HepG2 (cell line): ENCODE measurements around the gene MFRP. TPM values are rescaled to one million over a fixed set of nuclear protein-coding genes. Genes with fewer than 3 reads are reported as not detected.

Experiments used
- AGO1 ChIP-seq: fragments of 200-400 bp; formaldehyde crosslinking; IDR thresholded peaks from 2 replicates; pipeline ENCODE4 v1.6.1; 2017; ENCODE audit warnings: mild to moderate bottlenecking, low read depth, low read length, moderate library complexity; ENCODE audit not compliant: poor library complexity, severe bottlenecking
- ATAD3A ChIP-seq: sonication (generic); formaldehyde crosslinking; IDR thresholded peaks from 2 replicates; pipeline ENCODE4 v1.4.0; 2020; ENCODE audit warnings: missing genetic modification reagents
- CENPT ChIP-seq: sonication (generic); formaldehyde crosslinking; IDR thresholded peaks from 2 replicates; pipeline ENCODE4 v1.8.0; 2022; ENCODE audit warnings: low read depth, mild to moderate bottlenecking, moderate library complexity, missing genetic modification reagents
- ELF4 ChIP-seq: sonication (generic); formaldehyde crosslinking; IDR thresholded peaks from 2 replicates; pipeline ENCODE4 v1.5.0; 2020; ENCODE audit warnings: missing genetic modification reagents, mild to moderate bottlenecking, moderate library complexity, borderline replicate concordance
- ERF ChIP-seq: IDR thresholded peaks from 2 replicates; pipeline ENCODE4 v1.6.1; 2018; ENCODE audit warnings: missing biosample characterization, missing genetic modification reagents
- FOSL2 ChIP-seq: sonication (generic); formaldehyde crosslinking; IDR thresholded peaks from 2 replicates; pipeline ENCODE4 v1.4.0; 2020; ENCODE audit warnings: missing genetic modification reagents
- HIVEP1 ChIP-seq: sonication (generic); formaldehyde crosslinking; IDR thresholded peaks from 2 replicates; pipeline ENCODE4 v1.4.0; 2020; ENCODE audit warnings: mild to moderate bottlenecking, missing genetic modification reagents
- HNRNPUL1 ChIP-seq: fragments of 200-400 bp; formaldehyde crosslinking; IDR thresholded peaks from 2 replicates; pipeline ENCODE4 v1.6.1; 2017; ENCODE audit warnings: low read depth, mild to moderate bottlenecking, low read length, moderate library complexity
- HOXA3 ChIP-seq: sonication (generic); formaldehyde crosslinking; IDR thresholded peaks from 2 replicates; pipeline ENCODE4 v1.5.0; 2020; ENCODE audit warnings: missing genetic modification reagents
- HOXD1 ChIP-seq: sonication (generic); formaldehyde crosslinking; IDR thresholded peaks from 2 replicates; pipeline ENCODE4 v1.5.0; 2020; ENCODE audit warnings: missing genetic modification reagents
- JDP2 ChIP-seq: sonication (generic); formaldehyde crosslinking; IDR thresholded peaks from 2 replicates; pipeline ENCODE4 v1.8.1; 2022; ENCODE audit warnings: missing genetic modification reagents, borderline replicate concordance
- KLF6 ChIP-seq: IDR thresholded peaks from 2 replicates; pipeline ENCODE4 v1.8.0; 2016; ENCODE audit warnings: missing biosample characterization, missing genetic modification reagents
- MED8 ChIP-seq: sonication (generic); formaldehyde crosslinking; IDR thresholded peaks from 2 replicates; pipeline ENCODE4 v1.8.1; 2023; ENCODE audit warnings: mild to moderate bottlenecking, missing genetic modification reagents; ENCODE audit not compliant: insufficient replicate concordance
- RARA ChIP-seq: IDR thresholded peaks from 2 replicates; pipeline ENCODE4 v1.6.1; 2016; ENCODE audit warnings: missing genetic modification reagents, missing compliant biosample characterization
- THAP11 ChIP-seq: IDR thresholded peaks from 2 replicates; pipeline ENCODE4 v1.6.1; 2016; ENCODE audit warnings: missing biosample characterization, missing genetic modification reagents
- U2AF1 ChIP-seq: fragments of 200-400 bp; formaldehyde crosslinking; optimal IDR thresholded peaks from 2 replicates; pipeline ENCODE3; 2017; ENCODE audit warnings: mild to moderate bottlenecking, low read depth, low read length
- UBTF ChIP-seq: sonication (generic); formaldehyde crosslinking; IDR thresholded peaks from 2 replicates; pipeline ENCODE4 v1.4.0; 2020; ENCODE audit warnings: mild to moderate bottlenecking, missing genetic modification reagents
- ZBTB42 ChIP-seq: sonication (generic); formaldehyde crosslinking; IDR thresholded peaks from 2 replicates; pipeline ENCODE4 v1.5.0; 2020; ENCODE audit warnings: mild to moderate bottlenecking, missing genetic modification reagents
- ZBTB7A ChIP-seq: sonication (generic); formaldehyde crosslinking; IDR thresholded peaks from 2 replicates; pipeline ENCODE4 v1.8.0; 2022; ENCODE audit warnings: mild to moderate bottlenecking, missing genetic modification reagents
- ZFP37 ChIP-seq: sonication (generic); formaldehyde crosslinking; IDR thresholded peaks from 2 replicates; pipeline ENCODE4 v1.4.0; 2020; ENCODE audit warnings: missing genetic modification reagents, borderline replicate concordance
- ZFY ChIP-seq: sonication (generic); formaldehyde crosslinking; IDR thresholded peaks from 2 replicates; pipeline ENCODE4 v1.4.0; 2020; ENCODE audit warnings: missing genetic modification reagents
- ZKSCAN1 ChIP-seq: fragments of 150-350 bp; IDR thresholded peaks from 2 replicates; pipeline ENCODE4 v1.6.1; 2014; ENCODE audit warnings: low read length
- ZNF24 ChIP-seq: fragments of 450-650 bp; IDR thresholded peaks from 2 replicates; pipeline ENCODE4 v1.6.1; 2017; ENCODE audit warnings: antibody characterized with exemption, mild to moderate bottlenecking
- ZNF326 ChIP-seq: sonication (generic); formaldehyde crosslinking; IDR thresholded peaks from 2 replicates; pipeline ENCODE4 v1.4.0; 2020; ENCODE audit warnings: missing genetic modification reagents, borderline replicate concordance
- ZNF547 ChIP-seq: sonication (generic); formaldehyde crosslinking; IDR thresholded peaks from 2 replicates; pipeline ENCODE4 v1.5.1; 2020; ENCODE audit warnings: mild to moderate bottlenecking, missing genetic modification reagents
- ZNF552 ChIP-seq: sonication (generic); formaldehyde crosslinking; IDR thresholded peaks from 2 replicates; pipeline ENCODE4 v1.9.0; 2022; ENCODE audit warnings: missing genetic modification reagents, mild to moderate bottlenecking, borderline replicate concordance
- polyA plus RNA-seq, 8 experiments: library from polyadenylated mRNA; depleted of rRNA in 3 of 8; stranded (reverse) in 7 of 8; unstranded in 1 of 8; fragments of >200 nt; fragmentation: Illumina TruSeq in 4 of 8; extraction: Trizol in 4 of 8; gene quantifications; 2 replicates each; pipeline versions ENCODE4 v1.2.1 to v1.2.3, GENCODE V29; 2011 to 2016; ENCODE audit warnings: low read depth in 4 of 8, missing spikeins in 1 of 8, mixed read lengths in 1 of 8; ENCODE audit not compliant: insufficient read depth in 1 of 8
- total RNA-seq, 5 experiments: library from RNA; depleted of rRNA; stranded (reverse); fragments of >200 nt; fragmentation: Illumina TruSeq; extraction: Trizol; gene quantifications; 2 replicates each; pipeline ENCODE4 v1.2.3, GENCODE V29; 2016; ENCODE audit warnings: low read depth in 1 of 5
- TF ChIP-seq, protein P1 (sequence below): sonication (generic); formaldehyde crosslinking; IDR thresholded peaks from 2 replicates; pipeline ENCODE4 v1.9.0; 2021; ENCODE audit warnings: missing genetic modification reagents, borderline replicate concordance

Gene MFRP
- total and polyA plus RNA-seq, 2 of the 13 experiments (the other 11 are each of a cell fraction or from before 2014, with no cell fraction given) = not detected

- no peak for TF ChIP-seq ZNF552
- TF ChIP-seq UBTF (CRISPR knock-in tag) = 0 out of 2 replicates have a peak, but pooled peaks have one; percentile 58
- TF ChIP-seq ZFY = peak; percentile 60
- TF ChIP-seq ZNF547 (CRISPR knock-in tag) = 0 out of 2 replicates have a peak, but pooled peaks have one; percentile 41
- peak; percentile 29; the same call in 1 of the 2 replicates for TF ChIP-seq THAP11
- TF ChIP-seq ZNF24 = no peak
- TF ChIP-seq RARA (CRISPR knock-in tag) = 0 out of 2 replicates have a peak, but pooled peaks have one; percentile 11
- TF ChIP-seq JDP2 (CRISPR knock-in tag) = no peak
- TF ChIP-seq ZFP37 = no peak
- no peak for TF ChIP-seq ERF (CRISPR knock-in tag)
- TF ChIP-seq ATAD3A (CRISPR knock-in tag) = no peak
- TF ChIP-seq ELF4 = no peak
- TF ChIP-seq U2AF1 = no peak
- TF ChIP-seq ZBTB7A = no peak
- no peak for TF ChIP-seq FOSL2 (CRISPR knock-in tag)
- TF ChIP-seq ZNF326 (CRISPR knock-in tag) = no peak
- TF ChIP-seq HIVEP1 (CRISPR knock-in tag) = no peak
- TF ChIP-seq AGO1 = no peak
- no peak for TF ChIP-seq ZKSCAN1
- TF ChIP-seq CENPT (CRISPR knock-in tag) = no peak
- no peak for TF ChIP-seq KLF6 (CRISPR knock-in tag)
- peak; percentile 38 for TF ChIP-seq MED8 (CRISPR knock-in tag)
- no peak for TF ChIP-seq HNRNPUL1
- peak; percentile 15; the same call in 1 of the 2 replicates for TF ChIP-seq HOXA3 (CRISPR knock-in tag)
- TF ChIP-seq, protein P1, sequence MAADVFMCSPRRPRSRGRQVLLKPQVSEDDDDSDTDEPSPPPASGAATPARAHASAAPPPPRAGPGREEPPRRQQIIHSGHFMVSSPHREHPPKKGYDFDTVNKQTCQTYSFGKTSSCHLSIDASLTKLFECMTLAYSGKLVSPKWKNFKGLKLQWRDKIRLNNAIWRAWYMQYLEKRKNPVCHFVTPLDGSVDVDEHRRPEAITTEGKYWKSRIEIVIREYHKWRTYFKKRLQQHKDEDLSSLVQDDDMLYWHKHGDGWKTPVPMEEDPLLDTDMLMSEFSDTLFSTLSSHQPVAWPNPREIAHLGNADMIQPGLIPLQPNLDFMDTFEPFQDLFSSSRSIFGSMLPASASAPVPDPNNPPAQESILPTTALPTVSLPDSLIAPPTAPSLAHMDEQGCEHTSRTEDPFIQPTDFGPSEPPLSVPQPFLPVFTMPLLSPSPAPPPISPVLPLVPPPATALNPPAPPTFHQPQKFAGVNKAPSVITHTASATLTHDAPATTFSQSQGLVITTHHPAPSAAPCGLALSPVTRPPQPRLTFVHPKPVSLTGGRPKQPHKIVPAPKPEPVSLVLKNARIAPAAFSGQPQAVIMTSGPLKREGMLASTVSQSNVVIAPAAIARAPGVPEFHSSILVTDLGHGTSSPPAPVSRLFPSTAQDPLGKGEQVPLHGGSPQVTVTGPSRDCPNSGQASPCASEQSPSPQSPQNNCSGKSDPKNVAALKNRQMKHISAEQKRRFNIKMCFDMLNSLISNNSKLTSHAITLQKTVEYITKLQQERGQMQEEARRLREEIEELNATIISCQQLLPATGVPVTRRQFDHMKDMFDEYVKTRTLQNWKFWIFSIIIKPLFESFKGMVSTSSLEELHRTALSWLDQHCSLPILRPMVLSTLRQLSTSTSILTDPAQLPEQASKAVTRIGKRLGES (CRISPR knock-in tag) = no peak
- no peak for TF ChIP-seq ZBTB42 (CRISPR knock-in tag)
- TF ChIP-seq HOXD1 = 0 out of 2 replicates have a peak, but pooled peaks have one; percentile 31
Measured at GRCh38 chr11:119316729-119317591, 29.5 kb downstream of the MFRP start, which contains the start of gene MCAM (continued).
